Measurements from ENCODE around the gene FRMD4A.
"Not testable (repeated sequence)": the region's sequence is repeated elsewhere in the genome, so short reads cannot be mapped to it uniquely, and the experiment has no call there.

FRMD4A gene

DNA sequence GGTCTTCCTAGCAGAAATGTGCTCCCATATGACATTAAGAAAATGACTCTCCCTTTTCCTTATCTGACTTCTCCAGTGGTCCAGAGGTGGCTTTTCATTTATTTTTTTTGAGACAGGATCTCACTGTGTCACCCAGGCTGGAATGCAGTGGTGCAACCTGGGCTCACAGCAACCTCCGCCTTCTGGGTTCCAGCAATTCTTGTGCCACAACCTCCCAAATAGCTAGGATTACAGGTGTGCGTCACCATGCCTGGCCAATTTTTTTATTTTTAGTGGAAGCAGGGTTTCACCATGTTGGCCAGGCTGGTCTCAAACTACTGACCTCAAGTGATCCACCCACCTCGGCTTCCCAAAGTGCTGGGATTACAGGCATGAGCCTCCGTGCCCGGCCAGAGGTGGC is 563.6 kb downstream of the FRMD4A start:
- not testable (repeated sequence) for DNase-seq

DNA sequence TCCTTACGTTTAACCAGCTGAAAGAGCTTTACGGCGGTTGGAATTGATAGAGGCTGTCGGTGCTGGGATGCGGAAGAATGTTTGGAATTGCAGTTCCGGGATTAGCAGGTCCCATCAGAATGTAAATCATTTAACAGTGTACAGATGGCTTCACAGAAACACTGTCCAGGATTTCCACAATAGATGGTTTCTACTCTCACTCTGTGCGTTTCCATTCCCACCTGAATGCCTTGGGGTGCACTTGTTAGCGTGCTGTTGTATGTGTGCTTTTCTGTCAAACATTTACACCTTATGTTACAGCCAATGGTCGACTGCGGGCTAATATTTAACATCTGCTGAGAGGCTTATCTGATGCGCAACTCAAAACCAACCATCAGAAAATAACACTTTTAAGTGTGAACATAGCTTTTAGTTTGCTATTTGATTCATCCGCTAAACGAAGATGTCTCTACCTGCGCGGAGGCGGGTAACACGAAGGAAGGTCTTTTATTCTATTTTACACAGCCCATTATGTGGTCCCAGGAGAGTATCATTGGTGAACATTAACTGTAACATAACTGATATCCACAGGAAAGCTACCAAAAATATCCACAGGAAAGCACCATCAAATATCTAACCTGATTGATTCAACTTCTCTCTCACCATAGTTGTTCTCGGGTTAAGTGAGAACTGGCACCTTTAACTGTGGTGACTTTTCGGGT is 564.9 kb downstream of the FRMD4A start:
- DNase-seq: peak; percentile 81

DNA sequence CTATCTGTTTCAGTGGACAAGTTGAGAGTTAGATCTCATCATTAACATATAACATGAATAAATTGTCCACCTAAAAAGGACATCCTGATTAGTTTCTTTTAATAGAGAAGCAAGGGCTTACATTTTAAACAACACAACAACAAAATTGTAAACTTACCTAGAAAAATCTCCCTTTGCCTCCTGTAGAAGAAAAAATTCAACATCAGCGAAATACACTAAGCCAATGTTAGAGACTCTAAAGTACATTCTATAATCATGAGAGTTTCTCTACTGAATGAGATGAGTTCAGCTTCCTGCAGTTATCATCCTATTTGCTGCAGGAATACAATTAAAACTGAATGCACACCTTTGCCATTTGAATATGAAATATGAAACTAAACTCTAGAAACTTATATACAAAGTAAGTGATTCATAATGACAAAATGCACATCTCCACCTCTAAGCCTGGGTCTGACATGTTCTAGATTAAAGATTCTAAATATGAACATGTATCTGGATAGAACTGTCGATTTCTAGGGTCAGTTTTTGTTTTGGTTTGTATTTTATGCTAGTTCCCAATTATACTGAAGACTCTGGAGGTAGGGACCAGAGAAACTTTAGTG is 569.1 kb downstream of the FRMD4A start:
- DNase-seq: no peak

DNA sequence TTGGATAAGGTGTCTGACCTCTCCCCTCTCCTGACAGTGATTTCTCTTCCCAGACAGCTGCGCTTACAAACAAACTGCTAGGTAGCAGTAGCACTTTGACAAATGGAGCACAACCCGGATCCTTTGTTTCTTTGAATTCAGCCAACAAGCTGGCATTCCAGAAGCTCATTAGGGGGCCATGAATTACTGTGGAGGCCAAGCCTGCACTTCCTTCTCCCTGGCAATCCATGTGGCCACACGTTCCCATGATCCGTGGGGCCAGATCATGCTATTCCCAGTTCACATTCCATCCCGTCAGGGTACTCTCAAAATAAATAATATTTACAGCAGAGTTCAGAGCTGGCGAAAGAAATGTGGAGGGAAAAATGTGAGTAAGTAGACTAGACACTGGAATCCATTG is 571.6 kb downstream of the FRMD4A start:
- DNase-seq: peak; percentile 88

DNA sequence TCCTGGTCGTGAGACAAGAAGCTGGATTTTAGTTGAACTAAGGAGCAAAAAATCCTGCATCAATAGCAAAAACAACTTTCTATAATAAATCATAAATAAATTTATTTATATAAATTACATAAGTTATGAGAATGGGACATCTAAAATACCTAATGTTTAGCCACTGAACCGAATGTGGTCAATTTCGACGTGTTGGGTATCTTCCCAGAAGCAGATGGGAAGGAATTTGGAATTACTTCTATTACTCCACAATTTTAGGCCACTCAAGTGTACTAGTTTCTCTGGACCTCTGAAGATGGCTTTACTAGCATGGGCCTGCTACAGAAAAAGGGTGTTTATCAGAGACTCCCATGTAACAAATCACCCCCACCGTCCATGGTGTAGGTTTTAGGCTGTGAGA is 572.0 kb downstream of the FRMD4A start:
- peak; percentile 53 for DNase-seq

DNA sequence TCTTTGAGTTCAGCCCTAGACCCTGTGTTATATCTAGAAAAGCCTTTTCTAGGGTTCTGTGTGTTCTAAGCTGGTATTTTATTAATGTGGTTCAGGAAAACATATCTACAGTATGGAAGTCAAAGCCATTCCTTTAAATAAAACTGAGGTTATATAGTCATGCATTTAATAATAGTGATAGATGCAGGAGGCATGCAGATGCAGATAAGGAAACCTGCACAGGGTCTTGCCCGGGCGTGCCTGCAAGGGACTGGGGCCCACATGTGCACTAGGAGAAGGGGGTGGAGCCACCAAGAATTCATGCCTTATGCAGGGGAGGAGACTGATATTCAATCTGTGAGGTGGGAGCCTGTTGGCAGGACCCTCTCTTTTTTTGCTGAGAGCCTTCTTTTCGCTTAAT is 572.4 kb downstream of the FRMD4A start:
- DNase-seq: peak; percentile 77

DNA sequence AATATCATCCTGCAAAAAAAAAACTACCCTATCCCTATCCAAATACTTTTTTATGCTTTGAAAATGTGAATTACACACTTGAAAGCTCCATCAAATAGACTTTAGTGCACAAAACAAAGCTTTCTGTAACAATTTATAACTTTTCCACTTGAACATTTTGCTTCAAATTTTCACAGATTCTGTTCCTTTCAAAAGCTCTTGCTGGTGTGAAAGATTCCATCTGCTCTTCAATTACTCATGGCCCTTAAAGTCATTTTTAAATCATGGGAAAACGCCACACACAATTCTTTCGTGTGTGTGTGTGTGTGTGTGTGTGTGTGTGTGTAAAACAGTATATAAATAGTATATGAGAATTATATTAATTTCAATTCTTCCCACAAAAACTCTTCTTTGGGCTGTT is 576.4 kb downstream of the FRMD4A start:
- DNase-seq: no peak

DNA sequence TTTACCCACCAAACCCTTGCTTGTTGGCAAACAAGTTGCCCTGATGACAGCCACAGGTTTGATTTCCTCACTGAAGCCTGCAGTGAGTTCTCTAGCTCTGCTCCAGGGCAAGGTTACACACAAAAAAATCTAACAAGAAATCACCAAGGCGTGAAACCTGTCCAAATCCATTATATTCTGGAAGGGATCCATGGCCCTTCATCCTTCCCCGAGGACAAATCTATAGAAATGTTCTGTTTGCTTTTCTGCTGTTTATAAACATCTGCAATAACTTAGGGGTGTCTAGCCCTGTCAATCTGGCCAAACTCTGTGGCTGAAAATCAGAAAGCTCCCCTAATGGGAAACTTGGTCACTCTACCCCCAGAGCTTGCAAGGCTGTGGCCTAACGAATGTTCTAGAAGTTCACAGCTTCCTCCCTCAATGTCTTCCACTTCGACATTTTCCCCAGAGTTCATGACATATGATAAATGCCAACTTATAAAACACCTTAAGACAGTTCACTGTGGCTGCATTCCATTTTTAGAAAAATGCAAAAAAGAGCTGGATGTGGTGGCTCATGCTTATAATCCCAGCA is 579.4 kb downstream of the FRMD4A start:
- DNase-seq: no peak

DNA sequence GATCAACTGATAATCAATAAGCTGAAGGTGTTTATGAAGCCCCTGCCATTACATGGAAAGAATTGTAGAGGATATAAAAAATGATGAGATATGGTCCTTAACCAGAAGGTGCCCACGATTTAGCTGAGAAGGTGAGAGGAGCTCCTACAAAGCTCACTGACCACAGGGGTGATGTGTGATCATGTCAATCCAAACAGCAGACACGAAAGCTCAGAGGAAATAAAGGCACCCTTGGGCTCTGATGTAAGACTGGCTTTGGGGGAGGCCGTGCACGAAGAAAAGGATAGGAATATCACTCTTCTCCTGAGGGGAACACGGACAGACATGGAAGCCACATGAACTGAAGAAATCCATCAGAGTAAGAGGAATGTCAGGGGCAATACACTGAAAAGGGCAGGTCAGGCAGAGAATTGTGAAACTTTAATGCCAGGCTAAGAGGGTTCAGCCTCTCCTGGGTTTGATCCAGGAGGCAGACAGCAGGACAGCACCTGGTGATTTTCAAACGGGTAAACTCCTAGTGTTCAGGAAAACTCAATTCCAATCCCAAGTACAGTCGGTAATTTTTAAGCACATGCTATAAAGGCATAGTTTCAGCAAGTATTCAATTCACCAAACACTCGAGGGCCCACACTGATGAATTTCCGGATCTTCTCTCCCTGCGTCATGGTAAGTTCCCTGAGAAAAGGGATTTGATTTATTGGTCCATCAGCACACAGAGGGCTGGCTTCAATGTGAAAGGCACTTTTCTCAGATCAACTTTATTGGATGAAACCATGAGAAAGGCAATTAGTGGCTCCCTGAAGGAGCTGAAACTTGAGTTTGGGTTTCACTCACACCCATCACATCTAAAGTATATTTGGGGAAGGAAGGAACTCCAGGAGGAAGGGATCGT is 580.2 kb downstream of the FRMD4A start:
- no peak for DNase-seq

DNA sequence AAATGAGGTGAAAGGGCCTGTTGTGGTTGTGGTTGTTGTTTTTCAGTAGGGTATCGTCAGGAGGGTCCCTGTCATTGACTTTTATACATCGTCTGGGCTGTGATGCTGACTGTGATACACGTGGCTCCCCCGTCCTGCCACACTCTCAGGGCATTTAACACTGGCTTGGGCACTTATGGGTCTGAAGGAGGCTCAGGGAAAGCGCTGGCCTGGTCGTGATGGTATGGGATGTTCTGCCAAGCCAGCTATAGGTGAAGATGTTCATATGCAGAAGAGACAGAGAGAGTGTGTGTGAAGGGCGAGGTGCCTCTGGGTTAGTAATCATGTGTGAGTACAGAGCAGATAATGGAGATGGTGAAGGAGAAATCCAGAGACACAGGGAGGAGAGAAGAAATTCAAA is 585.5 kb downstream of the FRMD4A start:
- DNase-seq: no peak

DNA sequence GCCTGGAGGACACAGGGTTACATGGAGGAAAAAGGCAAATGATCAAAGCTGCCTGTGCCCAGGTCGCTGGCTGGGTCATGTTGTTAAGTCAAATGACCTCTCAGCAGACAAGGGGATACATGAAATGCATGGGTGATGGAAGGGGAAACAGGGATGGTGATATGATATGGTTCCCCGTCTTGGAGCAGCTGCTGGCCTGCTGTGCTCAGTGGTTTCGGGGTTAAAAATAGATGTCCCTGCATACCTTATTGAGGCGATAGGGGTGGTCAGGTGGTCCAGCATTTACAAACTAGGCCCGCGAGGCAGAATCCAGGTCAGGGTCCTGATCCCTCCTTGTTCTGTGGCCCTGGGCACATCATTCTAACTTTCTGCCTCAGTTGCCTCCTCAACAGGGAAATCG is 586.8 kb downstream of the FRMD4A start:
- no peak for DNase-seq

DNA sequence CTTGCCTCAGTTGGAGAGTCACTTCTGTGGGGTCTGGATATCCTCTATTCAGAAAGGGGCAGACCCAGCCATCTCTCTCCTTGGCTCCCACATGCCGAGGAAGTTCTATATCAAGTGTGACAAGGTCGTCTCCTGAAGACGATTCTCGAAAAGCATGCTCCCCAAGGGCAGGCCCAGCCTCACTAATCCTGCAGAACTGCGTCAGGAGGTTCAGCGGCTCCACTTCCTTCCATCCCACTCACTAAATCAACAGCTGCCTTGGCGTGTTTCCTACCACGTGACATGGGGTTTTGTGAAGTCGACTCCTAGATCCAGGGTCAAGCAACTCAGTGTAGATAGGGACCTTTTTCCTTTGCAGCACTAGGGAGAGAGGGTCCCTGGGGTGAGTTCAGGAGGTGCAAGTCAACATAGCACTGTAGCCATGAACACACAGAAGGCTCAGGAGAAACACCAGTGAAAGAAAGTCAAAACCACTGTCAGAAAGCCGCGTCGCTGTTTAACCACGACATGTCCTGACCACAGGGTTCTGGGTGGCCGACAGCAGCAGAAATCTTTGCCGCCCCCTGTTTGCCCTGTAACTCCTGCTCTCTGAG is 587.5 kb downstream of the FRMD4A start:
- DNase-seq: peak; percentile 41

DNA sequence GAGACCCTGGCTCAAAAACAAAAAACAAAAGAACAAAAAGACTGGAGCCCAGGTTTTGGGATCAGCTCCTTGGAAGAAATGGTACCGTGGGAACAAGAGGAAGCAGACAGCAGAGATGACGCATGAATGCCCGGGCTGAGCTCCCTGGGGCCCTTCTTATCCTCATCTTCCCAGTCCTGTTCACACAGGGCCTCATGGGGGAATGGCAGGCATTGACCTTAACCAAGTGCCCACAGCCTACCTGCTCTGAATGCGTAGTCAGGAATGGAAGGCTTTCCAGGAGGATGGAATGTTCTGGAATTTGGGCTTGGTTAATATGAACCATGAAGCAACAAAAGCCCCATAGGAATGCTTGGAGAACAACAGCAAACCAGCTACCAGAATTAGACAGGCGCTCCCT is 589.3 kb downstream of the FRMD4A start:
- no peak for DNase-seq

DNA sequence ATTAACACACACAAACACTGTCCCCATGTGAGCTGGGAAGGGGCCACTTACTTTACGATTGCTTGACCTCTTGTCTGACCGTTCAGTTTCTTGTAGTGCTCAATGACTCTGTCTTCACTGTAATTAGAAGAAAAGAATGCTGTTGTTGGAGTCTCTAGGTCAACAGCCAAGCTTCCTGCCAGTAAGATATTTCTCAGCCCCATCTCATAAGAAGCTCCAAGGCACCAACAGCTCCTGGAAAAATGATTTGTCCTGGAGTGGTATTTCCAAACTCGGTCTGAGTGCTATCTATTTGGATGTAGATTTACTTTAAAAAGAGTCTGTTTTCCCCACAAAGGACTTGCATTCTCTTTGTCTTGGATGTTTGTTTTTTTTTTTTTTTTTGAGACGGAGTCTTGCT is 590.3 kb downstream of the FRMD4A start:
- DNase-seq: no peak

DNA sequence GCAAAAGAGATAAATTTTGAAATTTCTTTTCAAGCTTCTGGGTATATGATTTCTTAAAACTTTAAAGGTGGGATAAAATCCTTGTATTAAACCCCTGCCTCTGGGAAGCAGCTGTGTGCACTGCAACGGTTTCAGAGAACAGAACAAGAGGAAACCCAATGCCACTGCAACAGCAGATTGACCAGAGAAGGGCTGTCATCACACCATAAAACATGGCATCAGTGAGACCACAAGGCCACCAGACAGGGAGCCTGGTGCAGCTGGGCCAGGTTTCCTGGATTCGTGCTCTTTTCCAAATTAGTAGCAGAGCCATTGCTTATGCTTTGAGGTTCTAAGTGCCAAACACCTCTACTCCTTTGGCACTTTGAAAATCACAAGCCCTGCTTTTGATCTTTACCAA is 591.5 kb downstream of the FRMD4A start:
- DNase-seq: peak; percentile 45

DNA sequence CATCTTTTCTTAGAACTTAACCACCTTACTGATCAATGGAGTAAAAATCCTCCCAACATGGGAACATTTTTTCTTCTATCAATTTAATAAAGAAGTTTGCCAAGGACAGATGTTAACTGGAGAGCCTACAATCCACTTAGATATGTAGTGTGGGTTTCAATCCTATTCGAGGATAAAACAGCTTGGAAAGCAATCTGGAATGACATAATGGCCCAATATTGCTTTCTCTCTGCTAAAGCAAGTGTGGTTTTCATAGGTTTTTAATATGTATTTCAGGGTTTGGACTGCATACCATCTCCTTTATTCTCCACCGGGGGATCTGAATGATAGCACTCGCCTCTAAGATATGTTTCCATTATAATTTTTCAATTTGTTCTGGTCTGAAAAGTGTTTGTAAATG is 594.2 kb downstream of the FRMD4A start:
- DNase-seq: no peak

DNA sequence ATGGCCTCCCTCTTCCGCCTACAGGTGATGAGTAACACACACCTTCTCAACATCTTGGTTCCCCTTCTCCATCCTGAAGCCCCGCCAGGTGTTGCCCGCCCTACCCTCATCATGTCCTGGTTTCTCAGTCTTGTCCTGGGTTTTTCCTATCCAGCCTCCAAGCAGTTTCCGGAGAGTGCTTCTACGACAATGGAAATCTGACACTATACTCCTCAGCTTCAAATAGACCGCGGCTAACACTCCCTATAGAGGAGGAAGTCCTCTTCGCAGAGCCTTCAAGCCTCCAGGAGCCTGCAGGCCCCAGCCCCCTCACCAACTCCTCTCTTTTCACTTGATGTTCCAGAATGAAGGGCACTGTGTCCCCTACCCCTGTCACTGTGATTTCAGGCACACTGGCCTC is 596.6 kb downstream of the FRMD4A start:
- DNase-seq: no peak

DNA sequence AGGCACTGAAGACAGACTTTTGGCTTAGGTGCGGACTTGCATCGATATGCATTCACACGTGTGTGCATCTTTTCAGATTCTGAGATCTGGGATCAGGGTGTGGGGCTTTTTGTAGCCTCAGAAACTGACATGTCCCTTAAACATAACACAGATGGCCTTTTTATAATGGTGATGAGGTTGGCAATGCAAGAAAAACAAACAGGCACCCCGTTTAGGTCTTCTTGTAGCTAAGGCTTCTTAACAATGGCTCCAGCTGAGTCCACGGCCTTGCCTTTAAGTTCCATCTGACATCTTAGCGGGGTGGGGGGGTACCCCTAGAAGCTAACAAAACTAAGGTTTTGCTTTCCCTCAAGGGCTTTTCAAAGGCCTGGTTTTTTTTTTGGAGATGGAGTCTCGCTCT is 597.7 kb downstream of the FRMD4A start:
- no peak for DNase-seq

DNA sequence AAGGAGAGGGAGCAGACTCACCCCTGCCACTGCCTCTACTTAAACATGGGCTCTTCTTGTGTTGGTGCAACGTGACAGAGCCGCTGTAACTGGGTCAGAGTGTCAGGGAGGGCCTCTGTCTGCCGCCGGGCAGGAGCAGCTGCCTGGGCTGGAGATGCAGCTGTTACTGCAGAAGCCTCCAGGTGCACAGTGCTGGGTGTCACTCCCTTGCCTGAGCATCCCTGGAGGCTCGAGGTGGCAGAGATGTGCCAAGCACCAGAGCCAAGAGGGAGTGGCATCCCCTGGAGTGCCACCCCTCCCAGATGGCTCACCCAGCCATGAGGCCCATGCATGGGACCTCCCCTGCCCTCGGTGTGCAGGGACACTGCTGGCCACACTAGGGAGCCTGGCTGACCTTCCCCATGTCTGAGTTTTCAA is 598.3 kb downstream of the FRMD4A start:
- no peak for DNase-seq

DNA sequence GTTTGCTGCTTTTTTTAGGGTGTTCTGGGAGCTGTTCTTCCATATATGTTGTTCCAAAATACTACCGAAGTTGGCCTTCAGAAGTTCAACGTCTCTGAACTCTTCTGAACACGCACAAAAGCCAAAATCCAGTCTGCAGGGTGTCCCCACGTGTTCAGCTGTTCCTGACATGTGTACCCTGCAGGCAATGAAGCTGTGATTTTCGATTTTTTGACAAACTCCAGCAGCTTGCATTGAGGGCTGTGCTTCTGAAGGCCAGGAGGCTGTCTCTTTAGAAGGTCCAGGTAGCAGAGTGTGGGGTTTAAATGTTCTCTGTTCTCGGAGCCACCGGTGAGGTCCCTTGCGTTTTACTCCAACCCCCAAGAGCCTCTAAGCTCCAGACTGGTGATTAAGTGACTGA is 598.9 kb downstream of the FRMD4A start:
- no peak for DNase-seq

DNA sequence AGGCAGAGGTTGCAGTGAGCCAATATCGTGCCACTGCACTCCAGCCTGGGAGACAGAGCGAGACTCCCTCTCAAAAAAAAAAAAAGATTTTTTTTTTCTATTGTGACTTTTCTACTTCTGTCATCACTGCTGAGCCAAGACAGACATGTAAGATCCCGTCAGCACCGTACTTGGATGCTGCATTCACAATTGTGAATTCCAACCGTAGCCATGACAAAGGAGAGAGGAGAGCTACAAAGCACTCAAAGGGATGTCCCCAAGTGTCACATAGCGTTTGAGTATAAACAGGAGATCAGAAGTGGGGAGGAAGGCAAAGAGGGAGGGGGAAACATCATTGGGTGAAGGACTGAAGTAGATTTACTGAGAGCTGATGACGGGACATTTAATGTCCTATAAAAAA is 599.8 kb downstream of the FRMD4A start:
- DNase-seq: no peak

DNA sequence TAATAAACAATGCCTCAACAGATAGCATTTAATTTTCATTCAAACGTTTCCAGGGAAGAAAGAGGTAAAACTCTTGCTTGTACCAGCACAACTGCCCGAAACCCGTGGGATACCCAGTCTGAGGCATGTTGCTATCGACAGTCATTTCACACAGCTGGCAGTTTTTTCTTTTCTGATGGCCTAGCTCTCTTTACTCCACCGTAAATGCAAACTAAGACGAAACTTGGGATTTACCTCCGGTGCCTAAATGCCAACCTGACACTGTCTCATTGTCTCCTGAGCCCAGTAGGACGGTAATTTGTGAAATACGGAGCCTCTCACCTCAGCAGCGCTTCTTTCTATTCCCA is 600.4 kb downstream of the FRMD4A start:
- no peak for DNase-seq

DNA sequence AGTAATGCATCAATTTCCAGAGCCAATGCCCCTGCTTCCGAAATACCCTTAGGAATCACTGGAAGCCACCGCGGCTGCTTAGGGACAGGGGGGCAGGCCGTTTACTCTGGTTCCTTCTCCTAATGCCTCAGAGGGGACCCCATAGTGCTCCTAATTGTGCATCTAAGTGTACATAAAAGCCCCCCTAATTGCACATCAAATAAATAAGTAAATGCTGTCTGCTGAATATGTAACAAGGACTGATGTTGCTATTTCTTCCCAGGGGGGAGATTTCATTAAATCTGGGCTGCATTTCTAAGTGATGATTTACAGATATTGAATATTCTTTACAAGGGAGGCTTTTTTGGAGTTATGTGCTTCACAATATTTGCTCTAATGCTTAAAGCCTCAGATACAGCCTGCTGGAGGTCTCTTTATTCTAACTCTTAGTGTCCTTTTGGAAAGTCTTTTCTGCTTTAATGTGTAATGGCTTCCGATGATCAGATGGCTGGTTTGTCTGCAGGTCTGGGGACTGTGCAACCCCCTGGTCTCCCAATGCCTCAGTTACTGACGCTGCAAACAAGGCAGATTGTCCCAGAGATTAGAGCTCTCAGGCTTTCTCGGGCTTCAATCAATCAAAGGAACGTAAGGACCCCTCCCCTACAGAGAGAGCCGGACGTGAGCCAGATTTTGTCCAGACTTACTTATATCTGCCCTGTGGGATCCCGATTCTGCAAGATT is 601.0 kb downstream of the FRMD4A start:
- DNase-seq: no peak

Measured in fibroblast of upper back skin (primary cell).